SK-N-SH treated with all-trans-retinoic acid at 6 μM for 48 hours (cell line): Measurements from ENCODE around the gene WDR90.

Experiments used
- ATAC-seq: fragments of 200-7000 bp; cut with Tn5 transposase; 3 replicates; pipeline ENCODE4 v1.9.1; 2020; ENCODE audit warnings: mild to moderate bottlenecking, moderate library complexity
- ARNTL ChIP-seq: fragments of 450-650 bp; formaldehyde crosslinking; IDR thresholded peaks from 2 replicates; pipeline ENCODE4 v1.5.0; 2020; ENCODE audit warnings: low read depth, mild to moderate bottlenecking, moderate library complexity, borderline replicate concordance
- BACH2 ChIP-seq: fragments of 250-450 bp; sonication (Bioruptor Pico); IDR thresholded peaks from 2 replicates; pipeline ENCODE4 v1.9.0; 2021; ENCODE audit warnings: mild to moderate bottlenecking, borderline replicate concordance
- CSDC2 ChIP-seq: fragments of 250-450 bp; sonication (Bioruptor Pico); IDR thresholded peaks from 2 replicates; pipeline ENCODE4 v1.5.0; 2020; ENCODE audit warnings: mild to moderate bottlenecking, moderate library complexity
- ESRRG ChIP-seq: fragments of 250-450 bp; sonication (Bioruptor Pico); IDR thresholded peaks from 2 replicates; pipeline ENCODE4 v1.6.1; 2021; ENCODE audit warnings: mild to moderate bottlenecking
- GLIS3 ChIP-seq: fragments of 250-450 bp; sonication (Bioruptor Pico); IDR thresholded peaks from 2 replicates; pipeline ENCODE4 v1.5.0; 2020; ENCODE audit warnings: mild to moderate bottlenecking, moderate library complexity
- ISL1 ChIP-seq: fragments of 250-450 bp; sonication (Bioruptor Pico); IDR thresholded peaks from 2 replicates; pipeline ENCODE4 v2.1.2; 2022; ENCODE audit warnings: mild to moderate bottlenecking, moderate library complexity
- OSR1 ChIP-seq: fragments of 250-450 bp; sonication (Bioruptor Pico); IDR thresholded peaks from 2 replicates; pipeline ENCODE4 v1.8.0; 2022; ENCODE audit warnings: moderate library complexity, mild to moderate bottlenecking, inconsistent platforms
- PPARA ChIP-seq: fragments of 250-450 bp; sonication (Bioruptor Pico); IDR thresholded peaks from 2 replicates; pipeline ENCODE4 v1.5.0; 2020; ENCODE audit warnings: mild to moderate bottlenecking, borderline replicate concordance
- RARB ChIP-seq: fragments of 250-450 bp; sonication (Bioruptor Pico); IDR thresholded peaks from 2 replicates; pipeline ENCODE4 v1.8.0; 2021; ENCODE audit warnings: mild to moderate bottlenecking, moderate library complexity
- SNAI2 ChIP-seq: fragments of 250-450 bp; sonication (Bioruptor Pico); IDR thresholded peaks from 2 replicates; pipeline ENCODE4 v1.5.0; 2020; ENCODE audit warnings: mild to moderate bottlenecking, moderate library complexity
- TCF4 ChIP-seq: fragments of 250-450 bp; sonication (Bioruptor Pico); IDR thresholded peaks from 2 replicates; pipeline ENCODE4 v1.8.0; 2021; ENCODE audit warnings: mild to moderate bottlenecking, moderate library complexity, borderline replicate concordance
- TOX ChIP-seq: fragments of 250-450 bp; sonication (Bioruptor Pico); IDR thresholded peaks from 2 replicates; pipeline ENCODE4 v1.8.0; 2021; ENCODE audit warnings: mild to moderate bottlenecking, moderate library complexity, borderline replicate concordance
- TSHZ2 ChIP-seq: fragments of 250-450 bp; sonication (Bioruptor Pico); IDR thresholded peaks from 2 replicates; pipeline ENCODE4 v1.5.0; 2020; ENCODE audit warnings: mild to moderate bottlenecking, moderate library complexity
- ZC3H10 ChIP-seq: fragments of 250-450 bp; sonication (Bioruptor Pico); IDR thresholded peaks from 2 replicates; pipeline ENCODE4 v1.5.1; 2021; ENCODE audit warnings: mild to moderate bottlenecking, moderate library complexity
- ZFP3 ChIP-seq: fragments of 250-450 bp; sonication (Bioruptor Pico); IDR thresholded peaks from 2 replicates; pipeline ENCODE4 v1.5.0; 2020; ENCODE audit warnings: mild to moderate bottlenecking, moderate library complexity
- ZFP30 ChIP-seq: fragments of 450-650 bp; formaldehyde crosslinking; IDR thresholded peaks from 2 replicates; pipeline ENCODE4 v1.5.0; 2022; ENCODE audit warnings: mild to moderate bottlenecking, moderate library complexity
- ZNF565 ChIP-seq: fragments of 450-650 bp; formaldehyde crosslinking; conservative IDR thresholded peaks from 2 replicates; pipeline ENCODE4 v1.5.0; 2020; ENCODE audit warnings: low read depth, mild to moderate bottlenecking, moderate library complexity
- ZNF70 ChIP-seq: fragments of 450-650 bp; formaldehyde crosslinking; IDR thresholded peaks from 2 replicates; pipeline ENCODE4 v1.5.0; 2020; ENCODE audit warnings: mild to moderate bottlenecking, moderate library complexity
- ZNF8 ChIP-seq: fragments of 450-650 bp; formaldehyde crosslinking; IDR thresholded peaks from 2 replicates; pipeline ENCODE4 v1.5.0; 2020; ENCODE audit warnings: mild to moderate bottlenecking, moderate library complexity
- TF ChIP-seq, protein P1 (sequence below): fragments of 250-450 bp; sonication (Bioruptor Pico); IDR thresholded peaks from 2 replicates; pipeline ENCODE4 v1.5.1; 2020; ENCODE audit warnings: low read depth, mild to moderate bottlenecking, moderate library complexity
- TF ChIP-seq, protein P2 (sequence below): fragments of 250-450 bp; sonication (Bioruptor Pico); IDR thresholded peaks from 2 replicates; pipeline ENCODE4 v1.5.1; 2021; ENCODE audit warnings: mild to moderate bottlenecking, moderate library complexity
- TF ChIP-seq, protein P3 (sequence below): fragments of 250-450 bp; sonication (Bioruptor Pico); IDR thresholded peaks from 2 replicates; pipeline ENCODE4 v1.8.0; 2021; ENCODE audit warnings: low read depth, mild to moderate bottlenecking, moderate library complexity, borderline replicate concordance
- TF ChIP-seq, protein P4 (sequence below): fragments of 250-450 bp; sonication (Bioruptor Pico); IDR thresholded peaks from 2 replicates; pipeline ENCODE4 v1.8.0; 2020; ENCODE audit warnings: mild to moderate bottlenecking, moderate library complexity, borderline replicate concordance

Gene WDR90

DNA sequence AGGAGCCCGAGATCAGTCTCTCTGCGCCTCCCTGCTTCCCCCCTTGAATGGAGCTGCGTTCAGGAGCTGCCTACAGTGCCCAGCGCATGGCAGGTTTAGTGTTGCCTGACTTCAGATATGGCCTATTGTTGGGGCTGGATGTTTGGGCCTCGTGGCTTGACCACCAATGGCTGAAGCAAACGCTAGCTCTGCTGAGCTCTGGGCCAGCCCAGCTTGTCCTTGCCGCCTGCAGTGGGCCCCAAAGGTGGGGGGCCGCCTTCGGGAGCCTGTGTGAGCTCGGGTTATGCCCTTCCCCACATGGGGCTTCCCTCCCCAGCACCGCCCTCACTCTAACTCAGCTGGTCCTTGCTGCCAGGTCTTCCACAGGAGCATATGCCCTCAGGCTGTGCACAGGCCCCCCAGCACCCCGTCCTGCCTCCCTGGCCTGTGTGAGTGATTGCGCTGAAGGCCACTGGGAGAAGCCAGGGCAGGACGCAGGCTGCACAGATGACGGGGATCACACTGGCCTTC lies 11.1 kb upstream of the WDR90 start:
- no peak for ATAC-seq
- no peak for TF ChIP-seq ZNF8
- TF ChIP-seq, protein P1, sequence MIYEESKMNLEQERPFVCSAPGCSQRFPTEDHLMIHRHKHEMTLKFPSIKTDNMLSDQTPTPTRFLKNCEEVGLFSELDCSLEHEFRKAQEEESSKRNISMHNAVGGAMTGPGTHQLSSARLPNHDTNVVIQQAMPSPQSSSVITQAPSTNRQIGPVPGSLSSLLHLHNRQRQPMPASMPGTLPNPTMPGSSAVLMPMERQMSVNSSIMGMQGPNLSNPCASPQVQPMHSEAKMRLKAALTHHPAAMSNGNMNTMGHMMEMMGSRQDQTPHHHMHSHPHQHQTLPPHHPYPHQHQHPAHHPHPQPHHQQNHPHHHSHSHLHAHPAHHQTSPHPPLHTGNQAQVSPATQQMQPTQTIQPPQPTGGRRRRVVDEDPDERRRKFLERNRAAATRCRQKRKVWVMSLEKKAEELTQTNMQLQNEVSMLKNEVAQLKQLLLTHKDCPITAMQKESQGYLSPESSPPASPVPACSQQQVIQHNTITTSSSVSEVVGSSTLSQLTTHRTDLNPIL (CRISPR knock-in tag) = no peak
- no peak for TF ChIP-seq BACH2 (CRISPR knock-in tag)
- TF ChIP-seq RARB (CRISPR knock-in tag) = no peak
- no peak for TF ChIP-seq ZC3H10 (CRISPR knock-in tag)
- TF ChIP-seq SNAI2 (CRISPR knock-in tag) = no peak
- no peak for TF ChIP-seq GLIS3 (CRISPR knock-in tag)
- TF ChIP-seq PPARA (CRISPR knock-in tag) = no peak
- no peak for TF ChIP-seq OSR1
- no peak for TF ChIP-seq ZFP30
- TF ChIP-seq TOX (CRISPR knock-in tag) = no peak
- no peak for TF ChIP-seq ZFP3
- no peak for TF ChIP-seq ARNTL (CRISPR knock-in tag)
- TF ChIP-seq TSHZ2 (CRISPR knock-in tag) = no peak
- no peak for TF ChIP-seq ZNF70 (CRISPR knock-in tag)
- TF ChIP-seq ISL1 (CRISPR knock-in tag) = no peak
- TF ChIP-seq, protein P2, sequence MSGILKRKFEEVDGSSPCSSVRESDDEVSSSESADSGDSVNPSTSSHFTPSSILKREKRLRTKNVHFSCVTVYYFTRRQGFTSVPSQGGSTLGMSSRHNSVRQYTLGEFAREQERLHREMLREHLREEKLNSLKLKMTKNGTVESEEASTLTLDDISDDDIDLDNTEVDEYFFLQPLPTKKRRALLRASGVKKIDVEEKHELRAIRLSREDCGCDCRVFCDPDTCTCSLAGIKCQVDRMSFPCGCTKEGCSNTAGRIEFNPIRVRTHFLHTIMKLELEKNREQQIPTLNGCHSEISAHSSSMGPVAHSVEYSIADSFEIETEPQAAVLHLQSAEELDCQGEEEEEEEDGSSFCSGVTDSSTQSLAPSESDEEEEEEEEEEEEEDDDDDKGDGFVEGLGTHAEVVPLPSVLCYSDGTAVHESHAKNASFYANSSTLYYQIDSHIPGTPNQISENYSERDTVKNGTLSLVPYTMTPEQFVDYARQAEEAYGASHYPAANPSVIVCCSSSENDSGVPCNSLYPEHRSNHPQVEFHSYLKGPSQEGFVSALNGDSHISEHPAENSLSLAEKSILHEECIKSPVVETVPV (CRISPR knock-in tag) = no peak
- no peak for TF ChIP-seq ESRRG (CRISPR knock-in tag)
- TF ChIP-seq CSDC2 = no peak
- no peak for TF ChIP-seq ZNF565 (CRISPR knock-in tag)

DNA sequence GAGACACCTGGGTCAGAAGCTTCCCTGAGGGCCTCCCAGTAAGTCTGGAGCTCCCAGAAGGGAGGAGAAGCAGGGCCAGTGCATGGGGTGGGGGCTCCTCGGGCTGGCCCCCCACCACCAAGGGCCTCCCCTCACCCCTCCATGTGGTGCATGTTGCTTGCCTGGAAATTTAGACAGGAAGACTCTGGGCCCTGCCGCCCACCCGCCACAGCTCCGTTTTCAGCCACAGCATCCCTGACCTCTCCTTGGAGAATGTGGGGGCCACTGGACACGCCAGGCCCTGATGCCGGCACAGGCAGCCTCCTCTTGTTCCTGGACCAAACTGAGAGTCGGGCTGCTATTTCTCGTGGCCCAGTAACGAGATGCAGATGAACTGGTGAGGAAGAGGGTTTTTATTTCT lies 10.3 kb upstream of the WDR90 start:
- TF ChIP-seq CSDC2 = no peak
- TF ChIP-seq ESRRG (CRISPR knock-in tag) = no peak
- TF ChIP-seq ISL1 (CRISPR knock-in tag) = no peak
- TF ChIP-seq ZNF565 (CRISPR knock-in tag) = no peak
- TF ChIP-seq, protein P3, sequence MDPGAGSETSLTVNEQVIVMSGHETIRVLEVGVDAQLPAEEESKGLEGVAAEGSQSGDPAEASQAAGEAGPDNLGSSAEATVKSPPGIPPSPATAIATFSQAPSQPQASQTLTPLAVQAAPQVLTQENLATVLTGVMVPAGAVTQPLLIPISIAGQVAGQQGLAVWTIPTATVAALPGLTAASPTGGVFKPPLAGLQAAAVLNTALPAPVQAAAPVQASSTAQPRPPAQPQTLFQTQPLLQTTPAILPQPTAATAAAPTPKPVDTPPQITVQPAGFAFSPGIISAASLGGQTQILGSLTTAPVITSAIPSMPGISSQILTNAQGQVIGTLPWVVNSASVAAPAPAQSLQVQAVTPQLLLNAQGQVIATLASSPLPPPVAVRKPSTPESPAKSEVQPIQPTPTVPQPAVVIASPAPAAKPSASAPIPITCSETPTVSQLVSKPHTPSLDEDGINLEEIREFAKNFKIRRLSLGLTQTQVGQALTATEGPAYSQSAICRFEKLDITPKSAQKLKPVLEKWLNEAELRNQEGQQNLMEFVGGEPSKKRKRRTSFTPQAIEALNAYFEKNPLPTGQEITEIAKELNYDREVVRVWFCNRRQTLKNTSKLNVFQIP = no peak
- TF ChIP-seq RARB (CRISPR knock-in tag) = no peak
- no peak for TF ChIP-seq OSR1
- TF ChIP-seq SNAI2 (CRISPR knock-in tag) = no peak
- TF ChIP-seq ZNF70 (CRISPR knock-in tag) = no peak
- TF ChIP-seq, protein P4, sequence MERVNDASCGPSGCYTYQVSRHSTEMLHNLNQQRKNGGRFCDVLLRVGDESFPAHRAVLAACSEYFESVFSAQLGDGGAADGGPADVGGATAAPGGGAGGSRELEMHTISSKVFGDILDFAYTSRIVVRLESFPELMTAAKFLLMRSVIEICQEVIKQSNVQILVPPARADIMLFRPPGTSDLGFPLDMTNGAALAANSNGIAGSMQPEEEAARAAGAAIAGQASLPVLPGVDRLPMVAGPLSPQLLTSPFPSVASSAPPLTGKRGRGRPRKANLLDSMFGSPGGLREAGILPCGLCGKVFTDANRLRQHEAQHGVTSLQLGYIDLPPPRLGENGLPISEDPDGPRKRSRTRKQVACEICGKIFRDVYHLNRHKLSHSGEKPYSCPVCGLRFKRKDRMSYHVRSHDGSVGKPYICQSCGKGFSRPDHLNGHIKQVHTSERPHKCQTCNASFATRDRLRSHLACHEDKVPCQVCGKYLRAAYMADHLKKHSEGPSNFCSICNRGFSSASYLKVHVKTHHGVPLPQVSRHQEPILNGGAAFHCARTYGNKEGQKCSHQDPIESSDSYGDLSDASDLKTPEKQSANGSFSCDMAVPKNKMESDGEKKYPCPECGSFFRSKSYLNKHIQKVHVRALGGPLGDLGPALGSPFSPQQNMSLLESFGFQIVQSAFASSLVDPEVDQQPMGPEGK = no peak
- no peak for TF ChIP-seq ARNTL (CRISPR knock-in tag)
- TF ChIP-seq, protein P2 (CRISPR knock-in tag) = no peak
- TF ChIP-seq TCF4 (CRISPR knock-in tag) = no peak
- no peak for TF ChIP-seq ZFP30
- no peak for TF ChIP-seq PPARA (CRISPR knock-in tag)
- TF ChIP-seq ZC3H10 (CRISPR knock-in tag) = no peak
- TF ChIP-seq, protein P1 (CRISPR knock-in tag) = no peak
- TF ChIP-seq ZFP3 = no peak
- TF ChIP-seq TSHZ2 (CRISPR knock-in tag) = no peak
- ATAC-seq = no peak
